Fibroblast of skin of abdomen (primary cell): ENCODE results near the gene MXRA7.
"Not testable (repeated sequence)": the region's sequence is repeated elsewhere in the genome, so short reads cannot be mapped to it uniquely, and the experiment has no call there.

ENCODE experiments used
- DNase-seq: peaks from one replicate; pipeline ENCODE4 v3.0.0-alpha.2; 2013

The MXRA7 gene

DNA sequence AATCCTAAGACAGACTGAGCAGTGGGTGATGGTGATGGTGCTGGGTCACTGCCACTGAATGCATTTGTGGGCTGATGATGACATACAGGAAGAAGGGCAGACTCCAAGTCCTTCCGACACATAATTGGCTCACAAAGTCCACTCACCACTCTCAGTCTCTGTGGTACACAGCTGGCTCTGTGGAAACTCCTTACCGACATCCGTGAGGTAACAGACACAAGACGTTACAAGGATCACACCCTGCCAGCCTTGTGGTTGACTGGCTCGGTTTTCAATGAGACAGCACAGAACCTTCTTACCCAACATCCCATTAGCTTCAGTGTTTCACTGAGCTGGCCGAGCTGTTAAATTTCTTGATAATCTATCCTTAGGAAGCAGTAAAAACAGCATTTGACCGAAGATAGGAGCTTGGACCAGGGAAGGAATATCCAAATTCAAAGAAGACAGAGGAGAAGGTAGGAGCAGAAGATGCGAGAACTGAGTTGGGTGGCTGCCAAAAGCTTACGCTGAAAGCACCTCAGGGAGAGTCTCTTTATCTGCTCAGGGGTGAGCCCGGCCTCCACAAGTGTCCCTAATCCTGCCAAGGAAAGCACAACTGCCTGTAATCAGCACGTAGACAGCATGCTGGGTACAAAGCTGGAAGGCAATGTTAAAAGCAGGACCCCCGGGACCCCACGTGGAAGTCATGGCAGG lies 5.5 kb upstream of the MXRA7 start:
- DNase-seq = peak; percentile 97

DNA sequence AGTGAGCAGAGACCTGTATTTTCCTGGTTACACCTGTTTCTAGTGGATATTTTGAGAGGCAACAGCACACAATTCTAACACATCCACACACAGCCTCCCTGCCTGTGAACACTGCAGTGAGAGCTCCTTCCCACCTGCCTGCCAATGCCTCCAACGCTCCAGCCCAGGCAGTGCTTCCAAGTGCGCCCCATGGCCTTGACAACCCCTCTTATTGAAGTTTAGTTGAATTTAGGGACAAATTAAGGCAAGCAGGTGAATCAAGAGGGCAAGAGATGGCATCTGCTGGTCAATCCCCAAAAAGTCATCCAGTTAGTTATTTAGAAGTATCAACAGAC lies 4.7 kb upstream of the MXRA7 start:
- no peak for DNase-seq

DNA sequence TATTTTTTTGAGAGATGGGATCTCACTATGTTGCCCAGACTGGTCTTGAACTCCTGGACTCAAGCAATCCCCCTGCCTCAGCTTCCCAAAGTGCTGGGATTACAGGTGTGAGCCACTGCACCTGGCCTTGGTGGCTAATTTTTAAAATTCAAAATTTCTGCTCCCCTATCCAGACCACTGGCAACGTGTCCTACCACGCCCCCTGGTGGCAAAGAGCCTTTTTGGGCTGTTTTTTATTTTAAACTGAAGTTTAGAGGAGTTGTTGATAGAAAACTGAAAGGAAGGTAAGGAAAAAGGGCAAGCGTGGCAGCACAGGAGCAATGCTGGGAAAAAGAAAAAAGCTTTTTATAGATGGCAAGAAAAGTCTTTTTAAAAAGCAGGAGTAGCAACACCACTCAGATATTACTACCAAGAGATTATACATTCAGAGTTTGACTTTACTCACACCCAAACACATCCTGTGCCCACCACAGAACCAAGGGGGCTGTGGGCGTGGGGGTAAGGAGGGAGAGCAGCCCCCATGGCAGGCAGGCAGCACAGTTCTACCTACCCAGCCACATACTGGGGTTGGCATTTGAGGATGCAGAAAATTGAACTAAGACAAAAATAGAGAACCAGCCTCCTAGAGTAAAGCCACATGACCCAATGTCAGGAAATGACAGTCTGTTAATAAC lies 4.2 kb upstream of the MXRA7 start:
- peak; percentile 45 for DNase-seq

DNA sequence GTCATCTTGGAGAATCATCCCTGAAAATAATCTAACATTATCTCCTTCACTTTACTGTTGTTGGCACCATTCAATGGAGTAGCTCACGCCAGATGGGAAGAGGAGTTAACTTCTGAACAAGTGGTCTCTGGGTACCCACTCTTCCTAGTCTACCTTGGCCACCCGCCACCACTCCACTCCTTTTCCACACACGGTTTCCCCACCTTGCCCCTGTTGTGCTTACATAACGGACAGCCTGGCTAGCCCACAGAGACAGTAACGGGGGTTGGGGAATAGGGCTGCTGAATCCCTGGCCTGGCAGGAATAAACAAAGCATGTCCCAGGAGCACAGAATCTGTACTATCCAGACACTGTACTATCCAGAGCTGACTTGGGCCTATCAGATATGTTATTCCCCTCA lies 3.6 kb upstream of the MXRA7 start:
- DNase-seq = no peak

DNA sequence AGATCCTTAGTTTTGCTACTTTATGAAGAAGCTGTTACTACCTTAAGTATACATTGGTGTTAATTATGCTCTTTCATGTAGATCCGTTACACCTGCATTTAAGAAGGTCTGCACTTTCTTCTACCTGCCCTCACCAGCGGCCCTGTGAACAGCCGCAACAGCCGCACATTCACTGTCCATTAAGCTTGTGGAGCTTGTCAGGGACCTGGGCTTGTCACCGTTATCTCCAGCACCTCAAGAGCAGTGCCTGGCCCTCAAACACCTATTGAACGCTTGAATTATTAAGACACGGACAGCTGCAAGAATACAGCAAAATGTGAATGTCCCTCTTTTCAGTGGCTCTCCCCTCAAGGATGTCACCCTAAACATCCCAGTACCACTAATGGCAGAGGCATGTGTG lies 3.0 kb upstream of the MXRA7 start:
- DNase-seq = no peak

DNA sequence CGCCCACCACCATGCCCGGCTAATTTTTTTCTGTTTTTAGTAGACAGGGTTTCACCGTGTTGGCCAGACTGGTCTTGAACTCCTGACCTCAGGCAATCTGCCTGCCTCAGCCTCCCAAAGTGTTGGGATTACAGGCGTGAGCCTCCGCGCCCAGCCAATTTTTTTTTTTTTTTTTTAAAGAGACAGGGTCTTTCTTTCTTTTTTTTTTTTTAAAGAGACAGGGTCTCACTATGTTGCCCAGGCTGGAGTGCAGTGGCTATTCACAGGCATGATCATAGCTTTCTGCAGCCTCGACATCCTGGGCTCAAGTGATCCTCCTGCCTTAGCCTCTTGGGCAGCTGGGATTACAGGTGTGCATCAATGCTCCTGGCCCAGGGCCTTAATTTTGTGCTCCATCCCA lies 1.6 kb upstream of the MXRA7 start:
- DNase-seq = not testable (repeated sequence)

DNA sequence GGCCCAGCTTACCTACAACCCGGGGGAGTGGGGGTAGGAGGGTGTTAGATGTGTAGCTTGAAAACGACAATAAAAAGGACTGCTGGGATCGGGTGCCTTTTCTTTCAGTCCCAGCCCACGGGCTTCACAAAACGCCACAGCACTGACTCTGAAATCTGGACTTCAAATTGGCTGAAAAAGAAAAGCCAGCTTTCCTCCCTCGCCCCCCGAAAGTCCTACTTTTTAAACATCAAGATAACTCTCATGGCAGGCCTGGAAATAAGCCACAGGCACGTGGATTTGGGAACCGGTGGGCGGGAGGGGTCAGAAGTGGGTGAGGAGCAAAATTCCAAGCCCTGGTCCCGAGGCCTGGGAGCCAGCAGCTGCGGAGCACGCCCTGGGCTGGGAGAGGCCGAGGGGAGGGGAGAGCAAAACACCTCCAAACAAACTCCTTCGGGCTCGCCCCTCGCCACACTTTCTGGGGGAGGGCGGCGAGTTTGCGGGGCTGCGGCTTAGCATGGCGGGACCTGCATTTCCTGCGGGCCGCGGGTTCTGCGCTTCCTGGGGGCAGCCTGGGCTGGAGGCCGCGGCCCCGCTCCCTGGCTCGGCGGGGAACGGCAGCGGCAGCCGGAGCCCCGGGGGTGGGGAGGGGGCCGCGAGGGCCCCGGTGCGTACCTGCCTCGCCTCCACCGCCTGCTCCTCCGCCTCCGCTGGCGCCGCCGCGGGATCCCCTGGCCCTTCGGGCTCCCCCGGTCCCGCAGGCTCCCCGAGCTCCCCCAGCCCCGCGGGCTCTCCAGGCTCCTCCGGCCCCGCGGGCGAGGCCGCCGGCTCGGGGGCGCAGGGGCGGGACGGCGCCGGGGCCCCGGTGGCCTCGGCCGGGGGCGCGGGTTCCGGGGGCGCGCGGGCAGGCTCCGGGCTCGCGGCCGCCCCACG lies 558 bp downstream of the MXRA7 start:
- peak; percentile 45 for DNase-seq

DNA sequence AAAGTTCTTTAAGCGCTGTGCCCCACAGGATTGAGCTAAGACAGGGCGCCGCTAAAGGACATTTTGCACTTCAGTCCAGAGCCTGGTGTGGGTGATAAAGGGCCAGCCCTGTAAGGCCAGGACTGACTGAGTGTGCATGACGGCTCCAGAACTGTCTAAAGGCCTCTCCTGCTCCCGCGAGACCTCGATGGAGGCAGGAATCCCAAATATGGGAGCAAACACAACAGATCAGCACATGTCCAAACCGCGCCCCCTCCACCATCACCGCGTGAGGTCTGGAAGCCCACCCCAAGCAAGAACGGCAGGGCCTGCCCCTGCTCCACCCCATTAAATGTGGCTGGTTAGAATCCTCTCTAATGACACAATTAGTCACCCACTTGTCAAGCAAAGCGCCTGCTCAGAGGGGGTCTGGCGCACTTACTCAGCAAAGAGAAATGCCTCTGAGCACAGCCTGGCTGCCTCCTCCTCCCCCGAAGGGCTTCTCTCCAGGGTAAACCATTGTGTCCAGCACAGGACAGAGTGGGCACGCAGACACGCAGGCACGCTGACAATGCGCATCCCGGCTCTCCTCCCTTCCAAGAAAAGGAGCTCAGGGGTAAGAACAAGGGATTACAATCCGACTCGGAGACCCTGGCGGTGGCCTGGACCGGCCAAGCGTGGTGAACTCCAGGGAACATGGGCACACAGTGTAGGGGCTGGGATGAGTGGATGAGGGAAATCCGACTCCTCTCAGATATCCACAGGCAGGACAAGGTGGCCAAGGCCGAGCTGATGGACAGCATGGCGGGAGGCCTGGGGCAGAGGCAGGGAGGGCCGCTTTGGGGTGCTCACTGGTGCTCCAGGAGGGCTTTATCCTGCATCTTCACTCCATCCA lies 1.5 kb downstream of the MXRA7 start:
- DNase-seq = peak; percentile 99

DNA sequence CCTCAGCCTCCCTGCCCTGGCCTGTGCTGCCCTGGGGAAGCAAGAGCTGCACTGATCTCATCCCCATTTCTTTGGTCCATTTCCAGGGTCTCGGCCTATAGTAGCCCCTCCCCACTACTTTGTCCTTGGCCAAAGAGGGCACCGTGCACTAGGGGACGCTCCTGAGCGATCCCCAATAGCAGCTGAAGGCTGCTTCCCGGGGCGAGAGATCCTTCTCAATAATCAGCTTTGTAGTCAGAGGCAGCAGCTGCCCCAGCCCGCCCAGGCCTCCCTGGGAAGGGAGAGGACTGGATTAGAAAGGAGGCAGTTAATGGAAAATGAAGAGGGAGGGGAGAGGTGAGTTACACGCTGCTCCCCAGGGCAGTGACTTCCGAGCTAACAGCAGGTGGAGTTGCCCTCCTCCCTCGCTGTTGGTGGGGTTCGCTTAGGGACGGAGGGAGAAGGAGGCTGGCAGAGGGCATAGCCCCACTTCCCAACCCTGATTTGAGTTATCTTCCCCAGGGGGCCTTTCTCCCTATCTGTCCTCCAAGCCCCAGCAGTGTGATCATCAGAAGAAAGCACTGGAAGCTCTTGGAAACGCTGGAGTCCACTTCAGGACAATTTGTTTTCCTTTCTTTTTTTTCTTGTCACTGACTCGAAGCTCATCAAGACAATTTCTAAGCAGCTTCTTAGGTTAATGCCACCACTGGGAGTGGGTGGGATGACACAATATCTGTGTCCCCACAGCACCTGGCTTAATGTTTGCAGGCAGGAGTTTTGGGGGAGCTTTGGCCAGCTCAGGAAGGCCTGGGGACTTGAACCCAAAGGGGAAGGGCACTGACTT lies 2.6 kb downstream of the MXRA7 start:
- DNase-seq = no peak

DNA sequence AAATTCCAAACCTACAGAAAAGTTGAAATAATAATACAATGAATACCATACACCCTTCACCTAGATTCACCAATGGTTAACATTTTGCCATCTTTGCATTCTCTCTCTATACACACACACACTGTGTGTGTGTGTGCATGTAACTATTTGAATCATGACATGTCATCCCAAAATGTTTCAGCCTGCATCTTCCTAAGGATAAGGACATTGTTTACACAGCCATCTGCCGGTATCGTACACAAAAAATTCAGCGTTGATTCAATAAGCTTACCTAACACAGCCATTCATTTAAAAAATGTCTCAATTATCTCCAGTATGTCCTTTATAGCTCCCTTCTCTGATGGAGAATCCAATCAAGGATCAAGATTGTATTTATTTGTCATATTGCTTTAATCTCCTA lies 3.9 kb downstream of the MXRA7 start:
- no peak for DNase-seq

DNA sequence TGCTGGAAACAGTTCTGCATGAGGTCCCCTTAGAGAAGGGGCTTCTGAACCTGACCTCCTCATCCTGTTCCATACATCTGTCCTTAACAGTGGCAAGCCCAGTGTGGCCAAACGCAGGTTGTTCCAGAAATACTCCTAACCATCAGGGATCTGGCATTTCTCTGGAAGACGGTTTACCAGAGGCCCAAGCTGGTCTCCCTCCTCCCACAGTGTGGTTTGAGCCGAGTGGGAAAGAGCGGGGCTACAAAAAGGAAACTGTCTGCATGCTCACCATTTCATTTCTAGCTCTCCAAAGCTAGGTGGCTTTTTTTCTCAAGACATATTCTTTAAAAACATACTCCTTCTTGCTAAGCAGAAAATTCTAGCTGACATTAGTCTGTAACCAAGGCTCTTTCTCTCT lies 6.0 kb downstream of the MXRA7 start:
- DNase-seq = no peak

DNA sequence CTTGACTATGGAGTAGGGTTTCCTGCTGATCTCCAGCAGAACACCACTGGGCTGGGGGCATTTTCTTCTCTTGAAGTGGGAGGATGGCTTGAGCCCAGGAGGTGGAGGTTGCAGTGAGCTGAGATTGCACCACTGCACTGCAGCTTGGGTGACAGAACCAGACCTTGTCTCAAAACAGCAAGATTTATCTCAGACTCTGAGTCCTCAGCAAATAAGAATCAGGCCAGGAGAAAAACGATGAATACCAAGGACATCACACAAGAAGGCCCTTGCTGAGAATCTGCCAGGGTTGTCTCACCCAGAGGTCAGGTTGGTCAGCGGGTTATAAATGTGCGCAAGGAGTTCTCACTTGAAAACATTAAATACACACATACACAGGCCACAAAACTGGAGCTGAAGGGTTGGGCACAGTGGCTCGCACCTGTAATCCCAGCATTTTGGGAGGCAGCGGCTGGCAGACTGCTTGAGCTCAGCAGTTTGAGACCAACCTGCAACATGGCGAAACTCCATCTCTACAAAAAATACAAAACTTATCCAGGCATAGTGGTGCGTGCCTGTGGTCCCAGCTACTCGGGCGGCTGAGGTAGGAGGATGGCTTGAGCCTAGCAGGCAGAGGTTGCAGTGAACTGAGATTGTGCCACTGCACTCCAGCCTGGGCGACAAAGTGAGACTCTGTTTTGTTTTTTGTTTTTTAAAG lies 7.7 kb downstream of the MXRA7 start:
- DNase-seq = no peak

DNA sequence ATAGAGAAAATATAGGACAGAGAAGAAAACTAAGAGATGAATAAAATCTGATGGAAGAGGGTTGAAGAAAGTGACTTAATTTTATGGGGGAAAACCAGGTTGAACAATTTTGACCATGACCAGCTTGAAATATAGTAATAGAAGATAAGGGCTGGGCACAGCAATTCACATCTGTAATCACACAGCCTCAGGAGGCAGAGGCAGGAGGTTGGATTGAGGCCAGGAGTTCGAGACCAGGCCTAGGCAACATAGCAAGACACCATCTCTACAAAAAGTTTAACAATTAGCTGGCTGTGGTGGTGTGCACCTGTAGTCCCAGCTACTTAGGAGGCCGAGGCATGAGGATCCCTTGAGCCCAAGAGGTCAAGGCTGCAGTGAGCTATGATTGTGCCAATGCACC lies 8.7 kb downstream of the MXRA7 start:
- DNase-seq = no peak

DNA sequence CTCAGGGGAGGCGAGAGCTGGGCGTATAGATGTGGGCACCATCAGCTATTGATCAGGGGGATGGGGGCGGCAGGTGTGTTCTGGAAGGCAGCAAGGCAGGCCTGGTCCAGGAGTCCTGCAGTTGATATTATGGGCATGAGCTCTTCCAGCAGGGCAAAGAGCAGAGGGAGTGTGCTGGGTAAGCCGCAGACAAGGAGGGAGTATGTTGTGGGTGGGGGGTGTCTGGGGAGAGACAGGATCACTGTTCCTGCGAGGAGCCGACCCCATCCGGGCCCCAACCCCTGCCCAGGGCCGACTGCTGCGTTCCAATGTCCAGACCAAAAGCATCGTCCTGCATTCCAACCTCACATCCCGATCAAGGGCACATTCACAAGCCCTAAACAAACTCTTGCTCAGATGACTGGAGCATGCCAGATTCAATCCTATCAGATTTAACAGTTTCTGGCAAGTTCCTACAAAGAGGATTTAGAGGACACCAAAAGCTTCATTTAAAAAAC lies 9.2 kb downstream of the MXRA7 start:
- no peak for DNase-seq

DNA sequence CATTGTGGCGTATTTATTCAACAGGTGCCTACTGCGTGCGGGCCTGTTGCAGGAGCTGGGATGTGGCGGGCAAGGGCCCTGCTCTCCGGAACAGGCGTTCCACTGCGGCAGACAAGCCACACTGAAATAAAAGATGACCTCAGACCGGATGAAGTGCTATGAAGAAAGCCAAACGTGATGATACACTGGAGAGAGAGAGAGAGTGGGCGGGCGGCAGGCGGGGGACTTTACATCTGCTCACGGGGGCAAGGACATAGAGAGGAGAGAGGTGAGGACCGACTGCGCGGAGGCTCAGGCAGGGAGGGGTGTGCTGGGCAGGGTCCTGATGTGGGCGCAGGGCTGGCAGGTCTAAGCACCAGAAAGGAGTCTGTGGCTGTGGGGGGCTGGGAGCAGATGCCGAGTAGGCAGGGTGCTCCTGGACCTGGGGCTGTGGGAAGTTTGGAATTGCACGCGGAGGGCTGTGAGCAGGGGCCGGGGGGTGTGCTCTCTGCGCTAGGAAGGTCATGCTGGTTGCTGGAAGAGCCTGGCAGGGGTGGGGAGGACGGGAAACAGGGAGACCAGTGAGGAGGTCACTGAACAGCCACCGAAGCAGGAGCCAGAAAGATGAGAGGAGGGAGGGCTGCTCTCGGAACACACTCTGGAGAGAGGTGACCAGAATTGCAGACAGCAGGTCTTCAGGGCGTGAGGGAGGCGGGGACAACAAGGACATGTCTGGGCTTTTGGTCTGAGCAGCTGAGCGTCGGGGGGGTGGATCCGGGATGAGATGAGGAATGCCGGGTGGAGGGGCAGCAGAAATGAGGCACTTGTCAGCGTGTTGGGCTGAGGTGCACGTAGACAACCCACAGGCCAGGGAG lies 9.9 kb downstream of the MXRA7 start:
- DNase-seq = peak; percentile 77

DNA sequence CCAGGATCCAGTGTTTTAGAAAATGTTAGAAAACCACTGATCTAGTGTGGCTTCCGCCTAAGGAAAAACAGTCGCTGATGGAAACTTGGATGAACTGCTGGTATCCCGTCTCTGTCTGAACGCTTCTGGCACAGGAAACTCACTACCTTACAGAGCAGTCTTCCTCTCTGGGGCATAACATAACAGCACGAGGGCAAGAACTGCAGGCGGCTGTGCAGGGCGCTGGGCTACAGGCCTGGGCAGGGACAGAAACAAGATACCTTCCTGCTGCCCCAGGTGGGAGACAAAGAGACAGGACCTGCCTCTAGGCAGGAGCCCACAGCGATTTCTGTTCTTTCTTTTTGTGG lies 10.5 kb downstream of the MXRA7 start:
- DNase-seq = no peak

DNA sequence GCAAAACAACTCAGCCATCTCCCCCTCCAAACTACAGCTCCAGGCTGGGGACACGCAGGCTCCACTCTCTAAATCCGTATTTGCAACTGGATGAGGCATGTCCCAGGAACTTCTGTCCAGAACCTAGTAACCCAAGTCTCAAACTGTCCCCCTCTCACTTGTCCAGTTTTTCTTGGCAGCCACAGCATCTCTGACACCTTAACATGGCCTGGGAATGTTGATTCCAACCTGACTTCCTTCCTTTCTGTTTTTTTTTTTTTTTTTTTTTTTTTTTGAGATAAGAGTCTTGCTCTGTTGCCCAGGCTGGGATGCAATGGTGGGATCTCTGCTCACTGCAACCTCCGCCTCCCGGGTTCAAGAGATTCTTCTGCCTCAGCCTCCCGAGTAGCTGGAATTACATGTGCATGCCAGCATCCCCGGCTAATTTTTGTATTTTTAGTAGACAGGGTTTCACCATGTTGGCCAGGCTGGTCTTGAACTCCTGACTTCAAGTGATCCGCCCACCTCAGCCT lies 12.2 kb downstream of the MXRA7 start:
- DNase-seq = not testable (repeated sequence)

DNA sequence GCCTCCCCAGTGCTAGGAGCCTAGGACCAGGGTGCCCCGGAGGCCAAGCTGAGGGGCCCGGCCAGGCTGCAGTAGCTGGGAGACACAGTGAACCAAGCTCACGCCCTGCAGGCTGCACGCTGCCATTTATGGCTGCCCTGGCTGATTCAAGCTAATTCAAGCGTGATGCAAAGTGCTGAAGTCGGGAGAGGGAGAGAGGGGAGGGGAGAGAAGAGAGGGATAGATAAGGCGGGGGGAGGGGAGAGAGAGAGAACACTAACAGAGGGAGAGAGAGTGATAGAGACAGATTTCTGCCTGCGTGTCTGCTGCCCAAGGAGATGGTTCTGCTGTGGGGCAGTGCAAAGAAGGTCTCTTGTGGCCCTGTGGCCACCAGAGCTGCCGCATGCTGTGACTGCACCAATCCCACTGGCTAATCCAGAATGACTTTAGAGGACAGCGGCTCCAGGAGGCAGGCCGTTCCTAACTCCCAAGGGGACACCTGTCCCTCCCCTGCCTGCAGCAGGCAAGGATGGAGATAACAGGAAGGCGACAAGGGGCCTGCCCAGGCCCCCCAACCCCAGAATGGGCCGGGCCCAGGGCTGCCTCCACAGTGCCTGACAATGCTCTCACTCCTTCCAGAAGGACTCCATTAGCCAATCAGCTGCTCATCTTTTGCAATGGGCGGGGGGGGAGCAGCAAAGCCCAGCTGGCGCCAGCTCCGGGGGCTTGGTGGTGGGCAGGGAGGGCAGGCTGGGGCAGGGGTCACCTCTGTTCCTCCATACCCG lies 12.9 kb downstream of the MXRA7 start:
- DNase-seq = peak; percentile 66
